Esophagus squamous epithelium (tissue), 4 donors: ENCODE results near the gene SPRED1.

ENCODE experiments used
- POLR2A ChIP-seq, 4 donors: fragments of 450-650 bp; IDR thresholded peaks; one replicate each; pipeline ENCODE4 v1.6.1; 2017; ENCODE audit warnings: antibody characterized with exemption in 4 of 4, mild to moderate bottlenecking in 4 of 4, moderate library complexity in 3 of 4
- TF ChIP-seq, protein P1 (sequence below), 6 experiments: fragments of 450-650 bp in 4 of 6; fragments of 200-600 bp in 2 of 6; sonication (generic) in 2 of 6; IDR thresholded peaks; one replicate each; pipeline ENCODE4 v1.5.1; 2016 to 2019; ENCODE audit warnings: antibody characterized with exemption in 6 of 6, mild to moderate bottlenecking in 4 of 6, moderate library complexity in 4 of 6

DNA sequence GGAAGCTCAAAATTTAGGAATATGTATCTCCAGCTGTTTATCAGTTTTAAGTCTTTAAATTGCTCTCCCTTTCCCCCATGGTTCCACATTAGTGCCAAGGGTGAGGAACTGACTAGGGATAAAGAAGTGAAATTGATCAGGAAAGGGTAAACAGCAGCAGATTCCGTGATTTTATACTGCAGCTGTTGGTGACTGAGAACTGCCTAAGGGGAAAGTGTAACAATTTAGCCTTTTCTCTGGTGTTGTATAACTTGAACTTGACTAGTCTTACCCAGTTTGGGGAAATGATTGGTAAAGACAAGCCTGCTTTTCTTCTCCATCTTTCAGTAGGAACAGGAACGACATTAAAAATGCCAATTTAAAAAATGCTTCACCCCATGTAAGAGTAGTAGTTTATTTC lies 5.0 kb downstream of the SPRED1 start:
- TF ChIP-seq, protein P1, sequence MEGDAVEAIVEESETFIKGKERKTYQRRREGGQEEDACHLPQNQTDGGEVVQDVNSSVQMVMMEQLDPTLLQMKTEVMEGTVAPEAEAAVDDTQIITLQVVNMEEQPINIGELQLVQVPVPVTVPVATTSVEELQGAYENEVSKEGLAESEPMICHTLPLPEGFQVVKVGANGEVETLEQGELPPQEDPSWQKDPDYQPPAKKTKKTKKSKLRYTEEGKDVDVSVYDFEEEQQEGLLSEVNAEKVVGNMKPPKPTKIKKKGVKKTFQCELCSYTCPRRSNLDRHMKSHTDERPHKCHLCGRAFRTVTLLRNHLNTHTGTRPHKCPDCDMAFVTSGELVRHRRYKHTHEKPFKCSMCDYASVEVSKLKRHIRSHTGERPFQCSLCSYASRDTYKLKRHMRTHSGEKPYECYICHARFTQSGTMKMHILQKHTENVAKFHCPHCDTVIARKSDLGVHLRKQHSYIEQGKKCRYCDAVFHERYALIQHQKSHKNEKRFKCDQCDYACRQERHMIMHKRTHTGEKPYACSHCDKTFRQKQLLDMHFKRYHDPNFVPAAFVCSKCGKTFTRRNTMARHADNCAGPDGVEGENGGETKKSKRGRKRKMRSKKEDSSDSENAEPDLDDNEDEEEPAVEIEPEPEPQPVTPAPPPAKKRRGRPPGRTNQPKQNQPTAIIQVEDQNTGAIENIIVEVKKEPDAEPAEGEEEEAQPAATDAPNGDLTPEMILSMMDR (IDR thresholded peaks at IDR 0.05) = no peak
- no peak for TF ChIP-seq POLR2A (IDR thresholded peaks at IDR 0.05)
